ENCODE results near the gene PGM1. TPM values are rescaled to one million over a fixed set of nuclear protein-coding genes. Genes with fewer than 3 reads are reported as not detected.

PGM1 gene
- polyA plus RNA-seq, 1 of the 3 experiments (the other 2 are of a cell fraction) = 20.7 TPM

- Histone ChIP-seq H3K4me2 (peak overlapping the region; percentile 97), H3K36me3 (replicated peaks in 1 of 2; ENCODE audit: control insufficient read depth in 1 of 2, insufficient read depth in 2 of 2, low read length in 1 of 2) (no peaks in the 10 kb centered on the region), H3F3A (replicated peaks; ENCODE audit: insufficient read depth) (peaks cover 4% of the 10 kb centered on the region), H3K27me3 (ENCODE audit: insufficient read depth) (no peaks in the 10 kb centered on the region), H3K9me2 (no peaks in the 10 kb centered on the region), H4K20me1 (ENCODE audit: insufficient read depth) (no peaks in the 10 kb centered on the region), H3K27ac (ENCODE audit: low read depth in 2 of 2, low read length in 1 of 2) (peak overlapping the region; percentile 74 to 90), H3K79me2 (ENCODE audit: insufficient read depth) (peaks cover 26% of the 10 kb centered on the region), H3K4me1 (ENCODE audit: control insufficient read depth in 1 of 2, insufficient read depth in 2 of 2, low read depth in 1 of 2, low read length in 1 of 2) (peaks cover 0 to 6% of the 10 kb centered on the region in 2 experiments; a peak in 1 of 4 replicates), H3K9ac (peak overlapping the region; percentile 77), H3K9me3 (no peaks in the 10 kb centered on the region), H3K4me3 (ENCODE audit: low read depth in 2 of 2, low read length in 1 of 2) (peak overlapping the region; percentile 88 to 95), H2AFZ (ENCODE audit: low read depth) (peak overlapping the region; percentile 93)
- CTCF ChIA-PET = interaction anchor here (0.8 to 1.4 kb wide), 3 partner anchors 17 to 82 kb away, joined by 3 to 8 read pairs (median 3); no protein-coding TSS in a partner anchor
- WGBS (ENCODE audit: low lambda C conversion rate) = 51% methylated on average over 17 of the region's 18 CpGs
- TF ChIP-seq TCF12 (IDR thresholded peaks at IDR 0.05) (no peak), RCOR1 (IDR thresholded peaks at IDR 0.05; ENCODE audit: low read length) (0 out of 2 replicates have a peak, but pooled peaks have one; percentile 6)
- peak; percentile 23 for DNase-seq
- POLR2A ChIA-PET = no interaction called here
Observed at GRCh38 chr1:63592536-63593302, 492 bp upstream of the PGM1 start.

- Histone ChIP-seq H3K4me2 (peak overlapping the region; percentile 97), H3K79me2 (ENCODE audit: insufficient read depth) (peaks cover 28% of the 10 kb centered on the region), H4K20me1 (ENCODE audit: insufficient read depth) (no peaks in the 10 kb centered on the region), H2AFZ (ENCODE audit: low read depth) (peak overlapping the region; percentile 93), H3K27ac (ENCODE audit: low read depth in 2 of 2, low read length in 1 of 2) (peak overlapping the region; percentile 74 to 90), H3K27me3 (ENCODE audit: insufficient read depth) (no peaks in the 10 kb centered on the region), H3K4me1 (ENCODE audit: control insufficient read depth in 1 of 2, insufficient read depth in 2 of 2, low read depth in 1 of 2, low read length in 1 of 2) (peaks cover 0 to 6% of the 10 kb centered on the region in 2 experiments; a peak in 1 of 4 replicates), H3K9me3 (no peaks in the 10 kb centered on the region), H3K4me3 (ENCODE audit: low read depth in 2 of 2, low read length in 1 of 2) (peak overlapping the region; percentile 88 to 95), H3F3A (replicated peaks; ENCODE audit: insufficient read depth) (peaks cover 4% of the 10 kb centered on the region), H3K9me2 (no peaks in the 10 kb centered on the region), H3K36me3 (replicated peaks in 1 of 2; ENCODE audit: control insufficient read depth in 1 of 2, insufficient read depth in 2 of 2, low read length in 1 of 2) (no peaks in the 10 kb centered on the region), H3K9ac (peak overlapping the region; percentile 77)
- POLR2A ChIA-PET = no interaction called here
- peak; percentile 77 for DNase-seq
- TF ChIP-seq NFIC (IDR thresholded peaks at IDR 0.05; ENCODE audit: borderline replicate concordance) = peak; percentile 59; the same call in 1 of the 2 replicates
- TF ChIP-seq PBX3 (IDR thresholded peaks at IDR 0.05) = peak; percentile 73
- TF ChIP-seq GABPA (IDR thresholded peaks at IDR 0.05; ENCODE audit: low read depth) = no peak
- WGBS (ENCODE audit: low lambda C conversion rate) = 26% methylated on average over 16 of the region's 55 CpGs
- CTCF ChIA-PET = interaction anchor here (0.8 to 1.0 kb wide), 2 partner anchors 17 to 106 kb away, joined by 3 to 5 read pairs; no protein-coding TSS in a partner anchor
Observed at GRCh38 chr1:63593886-63594605, 835 bp downstream of the PGM1 start.

- no peaks in the 10 kb centered on the region for H3K27me3 ChIP-seq (ENCODE audit: insufficient read depth)
- peaks cover 0 to 4% of the 10 kb centered on the region in 2 experiments for H3K36me3 ChIP-seq (replicated peaks in 1 of 2; ENCODE audit: control insufficient read depth in 1 of 2, insufficient read depth in 2 of 2, low read length in 1 of 2)
- 100% methylated on average over 1 of the region's 1 CpG for WGBS (ENCODE audit: low lambda C conversion rate)
- no peak overlapping the region for H2AFZ ChIP-seq (ENCODE audit: low read depth)
- H3F3A ChIP-seq (replicated peaks; ENCODE audit: insufficient read depth) = peaks cover 4% of the 10 kb centered on the region
- no peak overlapping the region for H3K27ac ChIP-seq (ENCODE audit: low read depth in 2 of 2, low read length in 1 of 2)
- H3K9me2 ChIP-seq = no peaks in the 10 kb centered on the region
- no peak overlapping the region for H3K9ac ChIP-seq
- no peaks in the 10 kb centered on the region for H3K9me3 ChIP-seq
- H3K4me1 ChIP-seq (ENCODE audit: control insufficient read depth in 1 of 2, insufficient read depth in 2 of 2, low read depth in 1 of 2, low read length in 1 of 2) = peaks cover 0 to 6% of the 10 kb centered on the region in 2 experiments; a peak in 1 of 4 replicates
- no peak overlapping the region for H3K4me3 ChIP-seq (ENCODE audit: low read depth in 2 of 2, low read length in 1 of 2)
- peaks cover 28% of the 10 kb centered on the region for H3K79me2 ChIP-seq (ENCODE audit: insufficient read depth)
- H4K20me1 ChIP-seq (ENCODE audit: insufficient read depth) = no peaks in the 10 kb centered on the region
- ChIA-PET POLR2A (no interaction called here), CTCF (no interaction called here)
- H3K4me2 ChIP-seq = no peak overlapping the region
- no peak for DNase-seq
- no peak for TF ChIP-seq SIN3A (IDR thresholded peaks at IDR 0.05; ENCODE audit: borderline replicate concordance, low read depth, low read length)
- no peak for TF ChIP-seq RCOR1 (IDR thresholded peaks at IDR 0.05; ENCODE audit: low read length)
- TF ChIP-seq IRF3 (IDR thresholded peaks at IDR 0.05; ENCODE audit: low read depth, low read length) = no peak
- no peak for TF ChIP-seq RAD21 (IDR thresholded peaks at IDR 0.05; ENCODE audit: low read length)
- TF ChIP-seq POLR2AphosphoS5 (IDR thresholded peaks at IDR 0.05; ENCODE audit: low read depth, low read length) = no peak
- no peak for TF ChIP-seq EZH2phosphoT487 (IDR thresholded peaks at IDR 0.05; ENCODE audit: borderline replicate concordance, low read depth)
- TF ChIP-seq YY1 (IDR thresholded peaks at IDR 0.05; ENCODE audit: low read depth) = no peak
- TF ChIP-seq MXI1 (IDR thresholded peaks at IDR 0.05; ENCODE audit: low read depth, low read length) = no peak
- TF ChIP-seq USF1 (IDR thresholded peaks at IDR 0.05; ENCODE audit: borderline replicate concordance, low read depth) = no peak
- TF ChIP-seq NRF1 (IDR thresholded peaks at IDR 0.05; ENCODE audit: low read depth, low read length) = no peak
- TF ChIP-seq SMC3 (IDR thresholded peaks at IDR 0.05; ENCODE audit: low read depth, low read length) = no peak
Observed at GRCh38 chr1:63595435-63595834, 2.2 kb downstream of the PGM1 start.
